Stimulated activated CD4-positive, alpha-beta T cell treated with anti-CD3 and anti-CD28 coated beads, Interleukin-4, amount 100 ng/mL, for 4 hours (primary cell): Measurements from ENCODE around the gene LRRC2.

Source experiments
- DNase-seq, 2 experiments: peaks; one replicate each; pipeline ENCODE4 v3.0.0-alpha.2; 2020

The LRRC2 gene

DNA sequence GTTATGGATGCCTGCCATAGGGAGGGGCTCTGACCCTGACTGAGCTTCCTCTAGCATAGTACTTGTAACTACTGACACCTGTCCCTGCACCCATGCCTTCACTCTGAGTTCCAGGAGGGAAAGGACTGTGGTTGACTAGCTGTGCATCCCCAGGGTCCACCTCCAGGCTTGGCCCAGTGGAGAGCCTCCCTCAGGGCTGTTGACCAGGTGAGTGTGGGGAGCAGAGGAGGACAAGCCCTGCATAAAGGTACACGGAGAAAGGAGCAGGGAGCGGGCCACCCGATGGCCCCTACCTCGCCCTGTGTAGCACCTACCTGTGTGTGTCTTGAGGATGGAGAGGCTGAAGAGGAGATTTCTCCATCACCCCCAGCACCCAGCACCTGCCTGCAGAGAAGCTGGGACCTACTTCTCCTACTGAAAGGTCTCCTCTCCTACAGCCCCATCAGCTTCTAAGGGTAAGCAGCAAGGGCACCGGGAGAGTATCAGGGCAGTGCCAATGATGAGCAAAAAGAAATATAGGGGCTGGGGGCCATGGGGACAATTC lies 94.7 kb downstream of the LRRC2 start:
- DNase-seq, result no peak

GRCh38 chr3:46470831-46471230 lies 95.3 kb downstream of the LRRC2 start:
- DNase-seq, result no peak

DNA sequence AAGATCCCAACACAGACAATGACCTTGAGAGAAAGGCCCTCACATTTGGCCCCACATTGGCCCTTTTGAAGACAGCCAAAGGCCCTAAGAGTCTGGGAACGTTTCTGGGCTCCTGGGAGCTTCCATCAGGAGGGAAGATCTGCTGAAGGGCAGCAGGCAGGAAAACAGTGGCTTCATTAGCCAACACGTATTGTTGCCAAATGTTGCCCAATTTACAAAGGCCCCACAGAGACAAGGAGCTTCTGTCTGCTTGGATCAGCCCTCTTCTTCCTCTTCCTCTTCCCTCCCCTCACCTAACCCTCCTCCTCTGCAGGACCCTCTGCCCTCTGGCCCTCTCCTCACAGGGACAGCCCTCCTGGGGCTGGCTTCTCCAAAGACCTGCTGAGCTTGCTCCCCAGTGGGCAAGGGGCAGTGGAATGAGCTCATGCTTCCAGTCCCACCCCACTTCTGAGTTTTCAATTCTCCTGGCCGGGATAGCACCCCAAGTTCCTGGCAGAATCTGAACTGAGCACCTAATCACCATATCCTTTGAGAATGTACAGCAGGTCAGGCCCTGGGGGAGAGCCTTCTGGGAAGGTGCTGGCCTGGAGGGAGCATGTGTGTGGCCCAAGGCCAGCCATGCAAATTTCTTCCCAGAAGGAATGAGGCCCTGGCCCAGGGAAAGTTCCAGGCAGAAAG lies 96.3 kb downstream of the LRRC2 start:
- DNase-seq, result no peak

- no peak for DNase-seq
Measured at GRCh38 chr3:46468753-46469600, 97.1 kb downstream of the LRRC2 start.

- DNase-seq, result no peak
Measured at GRCh38 chr3:46467562-46467961, 98.5 kb downstream of the LRRC2 start.

DNA sequence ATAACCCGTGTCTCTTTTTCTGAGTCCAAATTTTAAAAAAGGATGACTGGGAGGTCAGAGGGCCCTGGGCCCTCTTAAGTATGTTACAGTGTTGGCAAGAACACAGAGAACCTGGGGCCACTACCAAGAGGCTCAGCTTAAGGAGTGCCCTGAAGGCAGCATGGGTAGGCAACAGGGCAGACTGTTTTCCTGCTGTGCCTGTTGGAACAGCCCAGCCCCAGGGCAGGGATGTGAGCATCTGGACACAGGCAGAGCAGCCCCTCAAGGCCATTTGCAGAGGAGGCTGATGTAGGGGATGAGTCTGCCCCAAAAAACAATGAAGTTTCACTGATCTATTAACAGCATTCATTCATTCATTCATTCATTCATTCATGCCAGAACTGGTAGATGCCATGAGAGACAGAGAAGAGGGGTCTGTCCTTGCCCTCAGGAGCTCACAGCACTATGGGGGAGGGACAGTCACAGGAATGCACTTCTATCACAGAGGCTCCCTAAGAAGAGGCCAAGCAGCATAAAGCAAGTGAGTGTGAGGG lies 99.2 kb downstream of the LRRC2 start:
- no peak for DNase-seq

DNA sequence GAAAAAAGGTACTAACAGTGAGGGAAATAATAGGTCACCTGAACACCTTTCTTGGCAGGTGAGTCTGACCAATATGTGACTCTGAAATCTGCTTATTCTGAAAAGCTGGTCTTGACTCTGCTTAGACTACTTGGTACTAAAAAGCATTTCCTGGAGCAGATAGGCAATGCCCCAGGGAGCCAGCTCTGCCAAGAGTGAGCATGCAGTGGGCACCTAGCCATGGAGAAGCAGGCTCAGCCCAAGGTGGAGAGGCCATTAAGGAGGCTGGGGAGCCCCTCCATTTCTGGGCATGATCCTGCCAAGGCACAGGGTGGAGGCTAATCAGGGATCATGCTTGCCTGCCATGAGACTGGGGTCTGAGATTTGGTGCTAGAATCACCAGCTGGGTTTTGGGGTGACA lies 99.8 kb downstream of the LRRC2 start:
- no peak for DNase-seq
